Measurements from ENCODE around the gene EGFR.

EGFR gene

GRCh38 chr7:55105952-55106351, 87.1 kb downstream of the EGFR start:
- TF ChIP-seq, protein P1, sequence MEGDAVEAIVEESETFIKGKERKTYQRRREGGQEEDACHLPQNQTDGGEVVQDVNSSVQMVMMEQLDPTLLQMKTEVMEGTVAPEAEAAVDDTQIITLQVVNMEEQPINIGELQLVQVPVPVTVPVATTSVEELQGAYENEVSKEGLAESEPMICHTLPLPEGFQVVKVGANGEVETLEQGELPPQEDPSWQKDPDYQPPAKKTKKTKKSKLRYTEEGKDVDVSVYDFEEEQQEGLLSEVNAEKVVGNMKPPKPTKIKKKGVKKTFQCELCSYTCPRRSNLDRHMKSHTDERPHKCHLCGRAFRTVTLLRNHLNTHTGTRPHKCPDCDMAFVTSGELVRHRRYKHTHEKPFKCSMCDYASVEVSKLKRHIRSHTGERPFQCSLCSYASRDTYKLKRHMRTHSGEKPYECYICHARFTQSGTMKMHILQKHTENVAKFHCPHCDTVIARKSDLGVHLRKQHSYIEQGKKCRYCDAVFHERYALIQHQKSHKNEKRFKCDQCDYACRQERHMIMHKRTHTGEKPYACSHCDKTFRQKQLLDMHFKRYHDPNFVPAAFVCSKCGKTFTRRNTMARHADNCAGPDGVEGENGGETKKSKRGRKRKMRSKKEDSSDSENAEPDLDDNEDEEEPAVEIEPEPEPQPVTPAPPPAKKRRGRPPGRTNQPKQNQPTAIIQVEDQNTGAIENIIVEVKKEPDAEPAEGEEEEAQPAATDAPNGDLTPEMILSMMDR (IDR thresholded peaks at IDR 0.05; ENCODE audit: low read depth, low read length), result no peak
- Histone ChIP-seq H3K36me3 (peaks cover 8% of the 10 kb centered on the region), H3K4me3 (ENCODE audit: low read depth, low read length) (no peak overlapping the region), H3K27me3 (no peaks in the 10 kb centered on the region), H3K9me3 (no peaks in the 10 kb centered on the region), H3K4me1 (peaks cover 75% of the 10 kb centered on the region)
- peak; percentile 52 for DNase-seq

GRCh38 chr7:55107946-55108345, 89.1 kb downstream of the EGFR start:
- Histone ChIP-seq H3K27me3 (no peaks in the 10 kb centered on the region), H3K4me3 (ENCODE audit: low read depth, low read length) (no peak overlapping the region), H3K36me3 (peaks cover 4% of the 10 kb centered on the region), H3K4me1 (peaks cover 81% of the 10 kb centered on the region), H3K9me3 (no peaks in the 10 kb centered on the region)
- no peak for DNase-seq
- TF ChIP-seq, protein P1 (IDR thresholded peaks at IDR 0.05; ENCODE audit: low read depth, low read length), result no peak

DNA sequence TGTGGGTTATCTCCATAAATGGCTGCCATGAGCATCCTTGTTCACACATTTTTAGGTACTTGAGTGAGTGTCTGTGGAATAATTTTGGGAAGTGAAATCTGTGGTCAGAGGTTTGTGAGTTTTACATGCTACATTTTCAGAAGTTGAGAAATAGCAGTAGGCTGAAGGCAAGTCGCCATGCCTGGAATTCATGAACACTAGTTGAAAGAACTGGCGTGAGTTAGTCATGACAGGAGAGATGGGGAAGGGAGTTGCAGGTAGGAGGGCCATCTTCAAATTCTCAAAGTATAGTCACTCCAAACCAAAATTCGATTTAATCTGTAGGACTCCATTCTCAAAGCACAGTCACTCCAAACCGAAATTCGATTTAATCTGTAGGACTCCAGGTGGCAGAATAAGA, 89.6 kb downstream of the EGFR start:
- H3K9me3 ChIP-seq, result no peaks in the 10 kb centered on the region
- no peak for DNase-seq
- H3K4me1 ChIP-seq, result peaks cover 81% of the 10 kb centered on the region
- no peak overlapping the region for H3K4me3 ChIP-seq (ENCODE audit: low read depth, low read length)
- no peaks in the 10 kb centered on the region for H3K27me3 ChIP-seq
- peaks cover 4% of the 10 kb centered on the region for H3K36me3 ChIP-seq
- TF ChIP-seq, protein P1 (IDR thresholded peaks at IDR 0.05; ENCODE audit: low read depth, low read length), result no peak

DNA sequence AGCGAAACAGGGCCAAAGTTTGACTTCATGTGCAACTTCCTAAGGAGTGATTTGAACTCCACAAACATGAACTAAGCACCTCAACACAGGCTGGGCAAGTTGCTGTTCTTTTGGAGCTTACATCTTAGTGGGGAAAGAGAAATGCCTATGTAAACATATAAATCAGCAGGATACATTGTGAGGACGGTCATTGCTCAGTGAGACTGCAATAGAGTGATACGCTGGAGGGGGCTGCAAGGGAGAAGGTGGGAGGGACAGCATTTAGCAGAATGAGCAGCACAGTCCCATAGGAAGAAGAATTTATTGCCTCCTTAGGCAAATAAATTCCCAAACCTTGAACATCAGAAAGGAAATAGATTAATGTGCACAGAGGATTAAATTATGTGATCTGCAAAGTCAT, 90.0 kb downstream of the EGFR start:
- H3K4me1 ChIP-seq, result peaks cover 79% of the 10 kb centered on the region
- H3K4me3 ChIP-seq (ENCODE audit: low read depth, low read length), result no peak overlapping the region
- peaks cover 5% of the 10 kb centered on the region for H3K36me3 ChIP-seq
- H3K9me3 ChIP-seq, result no peaks in the 10 kb centered on the region
- H3K27me3 ChIP-seq, result no peaks in the 10 kb centered on the region
- TF ChIP-seq, protein P1 (IDR thresholded peaks at IDR 0.05; ENCODE audit: low read depth, low read length), result no peak
- no peak for DNase-seq

GRCh38 chr7:55109404-55110167, 90.8 kb downstream of the EGFR start:
- Histone ChIP-seq H3K36me3 (peaks cover 3% of the 10 kb centered on the region), H3K27me3 (no peaks in the 10 kb centered on the region), H3K4me1 (peaks cover 71% of the 10 kb centered on the region), H3K4me3 (ENCODE audit: low read depth, low read length) (no peak overlapping the region), H3K9me3 (no peaks in the 10 kb centered on the region)
- no peak for DNase-seq
- TF ChIP-seq, protein P1 (IDR thresholded peaks at IDR 0.05; ENCODE audit: low read depth, low read length), result no peak

- H3K36me3 ChIP-seq, result peaks cover 3% of the 10 kb centered on the region
- TF ChIP-seq, protein P1 (IDR thresholded peaks at IDR 0.05; ENCODE audit: low read depth, low read length), result no peak
- H3K9me3 ChIP-seq, result no peaks in the 10 kb centered on the region
- H3K27me3 ChIP-seq, result no peaks in the 10 kb centered on the region
- no peak for DNase-seq
- no peak overlapping the region for H3K4me3 ChIP-seq (ENCODE audit: low read depth, low read length)
- peaks cover 63% of the 10 kb centered on the region for H3K4me1 ChIP-seq
Measured at GRCh38 chr7:55110282-55110992, 91.6 kb downstream of the EGFR start.
